Type B pancreatic cell (in vitro differentiated cells): ENCODE results near the gene EGFL6. TPM values are rescaled to one million over a fixed set of nuclear protein-coding genes. Genes with fewer than 3 reads are reported as not detected.
A peak's percentile ranks its signal among the peaks of the same experiment; 100 is the strongest.

Experiments
- DNase-seq: peaks from one replicate; pipeline ENCODE4 v3.0.0; 2021; ENCODE audit warnings: mixed read lengths; ENCODE audit not compliant: unreplicated experiment; ENCODE audit errors: extremely low spot score
- H3K27ac Mint-ChIP-seq: 2 replicates; pipeline ENCODE4 v1.8.0; 2021; ENCODE audit warnings: mild to moderate bottlenecking, mixed read lengths
- H3K27me3 Mint-ChIP-seq: 2 replicates; pipeline ENCODE4 v1.8.0; 2021; ENCODE audit warnings: mixed read lengths
- H3K36me3 Mint-ChIP-seq: 2 replicates; pipeline ENCODE4 v1.8.0; 2021; ENCODE audit warnings: mixed read lengths
- H3K4me1 Mint-ChIP-seq: one replicate; pipeline ENCODE4 v1.8.0; 2021; ENCODE audit warnings: mixed read lengths; ENCODE audit not compliant: unreplicated experiment
- H3K4me3 Mint-ChIP-seq: 2 replicates; pipeline ENCODE4 v1.8.0; 2021; ENCODE audit warnings: mild to moderate bottlenecking, mixed read lengths
- H3K9me3 Mint-ChIP-seq: 2 replicates; pipeline ENCODE4 v1.8.0; 2021; ENCODE audit warnings: mixed read lengths
- total RNA-seq: library from RNA; stranded (reverse); gene quantifications from 2 replicates; pipeline ENCODE4 v1.2.1, GENCODE V29; 2021; ENCODE audit warnings: low replicate concordance
- TF ChIP-seq, protein P1 (sequence below): fragments of 200-600 bp; sonication (generic); conservative IDR thresholded peaks from 2 replicates; pipeline ENCODE4 v1.5.0; 2021; ENCODE audit warnings: antibody characterized with exemption, mild to moderate bottlenecking

The EGFL6 gene
- total RNA-seq, 1 donor from 2014 or later, result 4.5 TPM

DNA sequence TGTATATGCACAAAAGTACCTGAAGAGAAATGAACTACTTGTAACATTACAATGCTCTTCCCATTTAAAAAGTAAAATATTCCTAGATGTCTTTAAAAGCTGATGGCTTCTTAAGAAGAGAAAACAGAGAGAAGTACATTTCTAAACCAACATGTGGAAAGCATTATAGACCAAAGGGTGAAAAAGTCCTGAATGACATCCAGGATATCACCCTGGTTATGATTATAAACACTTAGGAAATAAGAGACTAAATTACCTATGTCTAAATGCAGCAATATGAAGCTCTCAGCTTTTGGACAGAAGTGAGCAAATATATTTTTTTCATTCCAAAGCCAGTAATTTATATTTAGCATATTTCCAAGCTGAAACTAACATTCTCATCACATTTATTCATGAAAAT is 21.7 kb upstream of the EGFL6 start:
- Mint-ChIP-seq H3K27me3 (no peaks in the 10 kb centered on the region), H3K4me1 (no peaks in the 10 kb centered on the region), H3K27ac (no peak overlapping the region), H3K4me3 (no peak overlapping the region), H3K9me3 (peaks cover 4% of the 10 kb centered on the region), H3K36me3 (no peaks in the 10 kb centered on the region)
- TF ChIP-seq, protein P1, sequence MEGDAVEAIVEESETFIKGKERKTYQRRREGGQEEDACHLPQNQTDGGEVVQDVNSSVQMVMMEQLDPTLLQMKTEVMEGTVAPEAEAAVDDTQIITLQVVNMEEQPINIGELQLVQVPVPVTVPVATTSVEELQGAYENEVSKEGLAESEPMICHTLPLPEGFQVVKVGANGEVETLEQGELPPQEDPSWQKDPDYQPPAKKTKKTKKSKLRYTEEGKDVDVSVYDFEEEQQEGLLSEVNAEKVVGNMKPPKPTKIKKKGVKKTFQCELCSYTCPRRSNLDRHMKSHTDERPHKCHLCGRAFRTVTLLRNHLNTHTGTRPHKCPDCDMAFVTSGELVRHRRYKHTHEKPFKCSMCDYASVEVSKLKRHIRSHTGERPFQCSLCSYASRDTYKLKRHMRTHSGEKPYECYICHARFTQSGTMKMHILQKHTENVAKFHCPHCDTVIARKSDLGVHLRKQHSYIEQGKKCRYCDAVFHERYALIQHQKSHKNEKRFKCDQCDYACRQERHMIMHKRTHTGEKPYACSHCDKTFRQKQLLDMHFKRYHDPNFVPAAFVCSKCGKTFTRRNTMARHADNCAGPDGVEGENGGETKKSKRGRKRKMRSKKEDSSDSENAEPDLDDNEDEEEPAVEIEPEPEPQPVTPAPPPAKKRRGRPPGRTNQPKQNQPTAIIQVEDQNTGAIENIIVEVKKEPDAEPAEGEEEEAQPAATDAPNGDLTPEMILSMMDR, result no peak
- DNase-seq, result no peak

DNA sequence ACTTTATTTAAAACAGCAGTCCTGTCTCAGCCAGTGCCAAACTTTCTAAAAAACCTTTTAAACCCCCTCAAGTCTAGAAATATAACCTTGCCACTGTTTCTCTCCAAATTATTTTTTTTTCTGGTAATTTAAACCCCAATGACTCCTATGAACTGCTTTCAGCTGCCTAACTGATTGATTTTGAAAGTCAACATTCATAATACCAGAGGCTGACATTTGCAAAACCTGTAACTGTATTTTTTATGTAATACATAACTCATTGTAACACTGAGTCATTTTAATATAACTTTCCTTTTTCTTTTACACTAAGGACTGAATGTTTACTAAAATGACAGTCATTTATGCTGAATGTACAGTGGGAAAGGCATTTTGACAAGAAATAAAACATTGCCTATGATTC is 19.1 kb upstream of the EGFL6 start:
- Mint-ChIP-seq H3K36me3 (no peaks in the 10 kb centered on the region), H3K4me1 (no peaks in the 10 kb centered on the region), H3K9me3 (peaks cover 4% of the 10 kb centered on the region), H3K4me3 (no peak overlapping the region), H3K27me3 (no peaks in the 10 kb centered on the region), H3K27ac (no peak overlapping the region)
- DNase-seq, result no peak
- TF ChIP-seq, protein P1, result no peak

DNA sequence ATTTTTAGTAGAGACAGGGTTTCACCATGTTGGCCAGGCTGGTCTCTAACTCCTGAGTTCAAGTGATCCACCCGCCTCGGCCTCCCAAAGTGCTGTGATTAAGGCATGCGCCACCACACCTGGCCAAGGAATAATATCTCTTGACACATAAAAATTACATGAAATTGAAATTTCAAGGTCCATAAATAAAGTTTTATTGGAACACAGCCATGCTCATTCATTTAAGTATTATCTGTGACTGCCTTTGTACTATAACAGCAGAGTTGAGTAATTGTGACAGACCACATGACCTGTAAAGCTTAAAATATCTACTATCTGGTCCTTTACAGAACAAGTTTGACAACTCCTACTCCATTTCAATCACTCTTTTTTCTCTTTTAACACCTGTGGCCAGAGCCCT is 17.8 kb upstream of the EGFL6 start:
- no peaks in the 10 kb centered on the region for H3K36me3 Mint-ChIP-seq
- peaks cover 4% of the 10 kb centered on the region for H3K9me3 Mint-ChIP-seq
- no peaks in the 10 kb centered on the region for H3K4me1 Mint-ChIP-seq
- H3K27ac Mint-ChIP-seq, result no peak overlapping the region
- H3K27me3 Mint-ChIP-seq, result no peaks in the 10 kb centered on the region
- no peak for DNase-seq
- no peak overlapping the region for H3K4me3 Mint-ChIP-seq
- TF ChIP-seq, protein P1, result no peak

DNA sequence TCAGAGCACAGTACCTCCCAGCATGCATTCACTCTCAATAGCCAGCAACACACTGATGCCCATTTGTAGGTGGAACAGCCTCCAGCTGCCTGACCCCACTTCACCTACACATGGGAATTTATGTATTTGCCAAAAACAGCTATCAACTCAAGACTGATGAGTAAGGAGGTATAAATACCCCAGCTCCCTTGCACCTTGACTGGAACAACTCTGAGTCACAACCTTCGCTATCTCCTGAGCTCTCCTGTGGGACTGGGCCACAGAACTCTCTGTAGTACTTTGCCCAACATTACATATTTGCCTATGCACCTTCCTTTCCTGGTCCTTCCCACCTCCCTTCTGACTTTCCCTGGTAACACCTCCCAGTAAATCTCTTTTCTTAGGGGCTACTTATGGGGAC is 16.5 kb upstream of the EGFL6 start:
- H3K27me3 Mint-ChIP-seq, result no peaks in the 10 kb centered on the region
- peaks cover 4% of the 10 kb centered on the region for H3K9me3 Mint-ChIP-seq
- no peak for DNase-seq
- TF ChIP-seq, protein P1, result no peak
- no peaks in the 10 kb centered on the region for H3K4me1 Mint-ChIP-seq
- no peak overlapping the region for H3K4me3 Mint-ChIP-seq
- no peak overlapping the region for H3K27ac Mint-ChIP-seq
- no peaks in the 10 kb centered on the region for H3K36me3 Mint-ChIP-seq

DNA sequence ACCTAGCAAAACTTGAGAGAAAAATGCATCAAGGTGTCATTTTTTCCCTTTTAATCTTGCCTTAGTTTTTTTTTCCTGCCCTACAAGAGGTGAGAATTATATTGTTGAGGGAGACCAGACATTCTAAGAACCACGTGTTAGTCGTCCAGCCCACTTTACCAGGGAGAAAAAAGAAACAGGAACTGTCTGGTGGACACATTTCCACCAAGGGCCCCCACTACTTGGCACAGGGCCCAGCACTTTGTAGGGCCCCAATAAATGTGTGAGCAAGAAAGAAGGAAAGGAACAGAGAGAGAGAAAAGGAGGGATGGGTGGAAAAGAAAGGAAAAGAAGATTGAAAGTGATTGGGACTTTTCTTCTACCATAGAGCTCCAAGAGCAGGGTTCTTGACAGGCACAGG is 3.9 kb upstream of the EGFL6 start:
- H3K27me3 Mint-ChIP-seq, result peaks cover 35% of the 10 kb centered on the region
- peaks cover 16% of the 10 kb centered on the region for H3K9me3 Mint-ChIP-seq
- H3K36me3 Mint-ChIP-seq, result no peaks in the 10 kb centered on the region
- no peak for DNase-seq
- H3K4me3 Mint-ChIP-seq, result no peak overlapping the region
- no peak overlapping the region for H3K27ac Mint-ChIP-seq
- TF ChIP-seq, protein P1, result no peak
- H3K4me1 Mint-ChIP-seq, result no peaks in the 10 kb centered on the region

DNA sequence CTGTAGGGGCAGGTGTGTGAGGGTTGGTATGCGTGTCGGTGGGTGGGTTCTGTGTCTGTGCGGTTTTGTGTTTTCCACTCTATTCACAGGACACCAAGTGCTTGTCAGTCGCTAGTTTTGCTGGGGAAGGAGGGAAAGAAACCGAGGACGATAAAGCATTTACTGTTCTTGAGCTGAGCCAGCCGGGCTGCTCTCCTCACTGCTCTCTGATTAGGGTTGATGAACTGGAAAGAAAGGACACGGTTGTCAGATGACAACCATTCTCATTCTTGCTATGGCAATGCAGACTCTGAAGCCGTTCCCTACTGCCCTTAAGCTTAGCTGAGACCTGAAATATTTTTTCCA is 832 bp downstream of the EGFL6 start:
- Mint-ChIP-seq H3K27me3 (peaks cover 44% of the 10 kb centered on the region), H3K4me3 (peak overlapping the region; percentile 81), H3K27ac (no peak overlapping the region), H3K36me3 (no peaks in the 10 kb centered on the region), H3K9me3 (peaks cover 8% of the 10 kb centered on the region), H3K4me1 (no peaks in the 10 kb centered on the region)
- no peak for DNase-seq
- TF ChIP-seq, protein P1, result no peak
